Cardiac septum (tissue), 1 donor: ENCODE data around the gene GRID2IP. TPM values are rescaled to one million over a fixed set of nuclear protein-coding genes. Genes with fewer than 3 reads are reported as not detected.
"Not testable (repeated sequence)": the region's sequence is repeated elsewhere in the genome, so short reads cannot be mapped to it uniquely, and the experiment has no call there.

Source experiments
- DNase-seq: peaks from one replicate; pipeline ENCODE4 v3.0.0-alpha.2; 2020; ENCODE audit warnings: low spot score
- intact Hi-C: fragments of 100-400 bp; cut with DNase I; formaldehyde crosslinking; loops from one replicate; pipeline ENCODE4 v1.14.0; 2022
- long read RNA-seq: library from polyadenylated mRNA; unstranded; transcript quantifications from one replicate; pipeline ENCODE4 v2.0.0, GENCODE V29; 2021
- total RNA-seq: library from RNA; stranded (reverse); fragmentation: NEBNext Ultra II Directional; extraction: Animal tissue kit (Norgen Biotek cat#: 25700); gene quantifications from one replicate; pipeline ENCODE4 v1.2.1, GENCODE V29; 2021
- donor health status: DM: no; HTN: no; CAD: no.

Gene GRID2IP
- not detected for total RNA-seq
- long read RNA-seq, result 0 reads

DNA sequence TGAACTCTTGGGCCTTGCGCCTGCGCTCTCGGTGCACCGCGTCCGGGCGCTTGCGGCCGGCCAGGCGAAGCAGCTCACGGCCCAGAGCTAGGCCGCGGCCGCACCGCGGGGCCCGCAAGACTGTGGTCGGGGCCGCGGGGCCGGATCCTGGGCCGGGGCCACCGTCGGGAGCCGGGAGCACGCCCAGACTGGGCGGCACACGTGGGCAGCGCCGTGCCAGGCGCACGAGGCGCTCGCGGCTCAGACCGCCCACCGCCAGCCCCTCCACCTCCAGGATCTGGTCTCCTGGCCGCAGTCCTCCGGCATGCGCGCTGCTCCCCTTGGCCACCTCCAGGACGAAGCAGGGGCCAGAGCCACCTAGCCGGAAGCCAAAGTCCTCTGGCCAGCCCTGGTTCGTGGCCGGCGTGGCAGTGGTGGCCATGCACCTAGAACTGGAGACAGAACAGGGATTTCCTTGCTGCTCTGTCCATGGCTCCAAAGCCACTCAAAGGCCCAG is at the start of gene GRID2IP:
TSS of gene GRID2IP (minus strand) at position 446 of the 496 bp plus-strand sequence. CDS start at position 421, 25 bp downstream.
- intact Hi-C loops, result no loop called here
- DNase-seq, result no peak

- intact Hi-C loops, result no loop called here
- DNase-seq, result no peak
Observed at GRCh38 chr7:6600093-6600492, 48.8 kb upstream of the GRID2IP start.

DNA sequence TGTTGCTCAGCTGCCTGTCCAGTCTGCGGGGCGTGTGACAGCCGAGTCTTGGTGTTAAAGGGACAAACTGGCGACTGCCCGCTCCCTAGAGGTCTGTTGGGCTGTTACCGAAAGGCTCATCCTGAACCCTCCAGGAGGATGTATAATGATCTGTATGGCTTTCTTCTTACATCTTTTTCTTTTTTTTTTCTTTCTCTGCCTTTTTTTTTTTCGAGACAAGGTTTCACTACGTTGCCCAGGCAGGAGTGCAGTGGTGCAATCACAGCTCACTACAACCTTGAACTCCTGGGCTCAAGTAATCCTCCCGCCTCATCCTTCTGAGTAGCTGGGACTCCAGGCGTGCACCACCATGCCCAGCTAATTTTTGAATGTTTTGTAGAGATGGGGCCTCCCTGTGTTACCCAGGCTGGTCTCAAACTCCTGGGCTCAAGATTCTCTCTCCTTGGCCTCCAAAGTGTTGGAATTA is 39.4 kb upstream of the GRID2IP start:
- DNase-seq, result no peak
- intact Hi-C loops, result loop anchor here (2.0 kb wide), 1 partner anchor 48 kb away; no protein-coding TSS in a partner anchor

DNA sequence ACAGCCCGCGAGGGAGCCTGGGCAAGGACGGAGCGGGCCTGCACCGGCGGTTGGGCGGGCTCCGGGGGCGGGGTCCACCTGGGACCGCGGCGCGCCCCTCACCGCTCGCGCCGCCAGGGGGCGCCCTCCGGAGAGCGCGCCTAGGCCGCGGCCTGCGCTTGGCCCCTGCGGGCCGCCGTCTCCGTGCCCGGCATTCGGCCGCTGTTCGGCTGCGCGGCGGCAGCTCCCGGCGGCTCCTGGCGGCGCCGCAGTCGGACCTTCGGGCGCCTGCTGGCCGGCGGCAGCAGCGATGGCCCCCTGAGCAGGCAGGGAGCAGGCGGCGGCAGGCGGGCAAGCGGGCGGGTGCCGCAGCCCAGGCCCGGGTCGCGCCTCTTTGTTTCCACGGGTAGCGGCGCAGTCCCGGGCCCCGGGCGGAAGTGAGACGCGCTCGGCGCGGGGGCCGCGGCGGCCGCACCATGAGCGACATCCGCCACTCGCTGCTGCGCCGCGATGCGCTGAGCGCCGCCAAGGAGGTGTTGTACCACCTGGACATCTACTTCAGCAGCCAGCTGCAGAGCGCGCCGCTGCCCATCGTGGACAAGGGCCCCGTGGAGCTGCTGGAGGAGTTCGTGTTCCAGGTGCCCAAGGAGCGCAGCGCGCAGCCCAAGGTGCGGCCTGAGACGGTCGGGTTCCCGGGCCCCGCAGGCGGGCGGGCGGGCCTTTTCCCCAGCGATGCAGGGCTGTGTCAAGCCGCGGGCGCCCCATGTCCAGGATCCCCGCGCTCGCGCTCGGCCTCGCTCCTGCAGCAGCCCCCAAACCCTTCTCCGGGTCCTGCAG is 38.8 kb upstream of the GRID2IP start, which contains the start of gene INTS15:
TSS of gene INTS15 (plus strand) at position 193 of the 816 bp plus-strand sequence. CDS start at position 456, 263 bp downstream.
- DNase-seq, result peak; percentile 87
- intact Hi-C loops, result loop anchor here (2.0 kb wide), 1 partner anchor 49 kb away; no protein-coding TSS in a partner anchor

DNA sequence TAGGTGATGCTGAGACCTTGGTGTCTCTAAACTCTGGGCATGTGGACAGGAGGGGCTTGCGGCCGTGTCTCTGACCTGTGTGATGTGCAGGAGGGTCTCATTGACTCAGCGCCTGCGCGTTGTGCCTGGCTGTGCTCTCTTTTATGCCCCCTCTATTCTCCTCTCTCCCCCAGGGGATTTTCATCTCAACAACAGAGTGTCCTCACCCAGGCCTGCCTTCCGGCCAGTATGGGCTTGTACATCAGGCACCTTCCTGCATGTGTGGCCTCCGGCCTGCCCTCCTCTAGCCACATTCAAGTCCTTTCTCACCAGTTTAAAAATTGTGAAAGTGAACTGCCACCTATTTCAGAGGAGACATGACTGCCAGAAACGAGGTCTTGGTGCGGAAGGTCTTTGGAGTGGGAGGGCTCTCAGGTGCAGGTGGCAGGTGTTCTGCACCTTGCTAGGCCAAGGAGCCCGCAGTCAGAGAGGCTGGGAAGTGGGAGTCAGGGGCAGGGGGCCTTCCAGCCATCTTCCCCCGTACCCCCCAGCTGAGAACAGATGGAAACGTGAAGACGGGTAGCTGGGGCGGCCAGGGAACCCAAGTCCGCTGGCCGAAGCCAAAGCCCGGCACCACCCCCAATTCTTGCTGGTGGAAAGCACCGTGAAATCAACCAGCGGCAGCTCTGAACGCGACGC is 38.0 kb upstream of the GRID2IP start:
- DNase-seq, result no peak
- intact Hi-C loops, result no loop called here

DNA sequence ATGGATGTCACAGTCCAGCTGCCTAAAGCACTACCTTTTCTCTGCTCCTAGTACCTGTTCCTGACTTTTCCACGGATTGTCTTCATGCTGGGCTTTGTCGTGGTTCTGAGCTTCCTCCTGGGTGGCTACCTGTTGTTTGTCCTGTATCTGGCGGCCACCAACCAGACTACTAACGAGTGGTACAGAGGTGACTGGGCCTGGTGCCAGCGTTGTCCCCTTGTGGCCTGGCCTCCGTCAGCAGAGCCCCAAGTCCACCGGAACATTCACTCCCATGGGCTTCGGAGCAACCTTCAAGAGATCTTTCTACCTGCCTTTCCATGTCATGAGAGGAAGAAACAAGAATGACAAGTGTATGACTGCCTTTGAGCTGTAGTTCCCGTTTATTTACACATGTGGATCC is 37.3 kb upstream of the GRID2IP start:
- intact Hi-C loops, result no loop called here
- DNase-seq, result no peak

GRCh38 chr7:6585746-6586432 is 34.6 kb upstream of the GRID2IP start:
- intact Hi-C loops, DNase-seq: not testable (repeated sequence)

DNA sequence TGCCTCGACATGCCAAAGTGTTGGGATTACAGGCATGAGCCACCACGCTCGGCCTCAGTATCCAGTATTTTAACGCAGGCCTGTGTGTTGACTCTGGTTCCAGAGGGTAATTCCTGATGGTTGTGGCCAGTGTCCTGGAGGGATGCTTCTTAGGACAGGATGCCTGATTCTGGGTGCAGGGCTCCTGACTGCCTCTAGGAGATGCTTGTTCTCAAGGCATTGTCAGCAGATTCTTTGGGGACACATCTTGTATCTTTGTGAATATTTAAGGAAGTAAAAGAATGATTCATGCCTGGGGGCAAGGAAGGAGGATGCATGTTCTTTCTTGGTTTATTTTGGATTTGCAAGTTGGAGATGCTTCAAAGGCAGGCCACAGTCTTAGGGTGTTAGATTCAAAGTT is 28.2 kb upstream of the GRID2IP start:
- DNase-seq, result no peak
- intact Hi-C loops, result loop anchor here (5.0 kb wide), 2 partner anchors 58 to 128 kb away; partner anchors contain the start of genes ZNF12 and ZNF316

GRCh38 chr7:6578114-6579084 is 27.1 kb upstream of the GRID2IP start:
- no peak for DNase-seq
- intact Hi-C loops, result loop anchor here (5.0 kb wide), 2 partner anchors 59 to 129 kb away; partner anchors contain the start of genes ZNF12 and ZNF316

DNA sequence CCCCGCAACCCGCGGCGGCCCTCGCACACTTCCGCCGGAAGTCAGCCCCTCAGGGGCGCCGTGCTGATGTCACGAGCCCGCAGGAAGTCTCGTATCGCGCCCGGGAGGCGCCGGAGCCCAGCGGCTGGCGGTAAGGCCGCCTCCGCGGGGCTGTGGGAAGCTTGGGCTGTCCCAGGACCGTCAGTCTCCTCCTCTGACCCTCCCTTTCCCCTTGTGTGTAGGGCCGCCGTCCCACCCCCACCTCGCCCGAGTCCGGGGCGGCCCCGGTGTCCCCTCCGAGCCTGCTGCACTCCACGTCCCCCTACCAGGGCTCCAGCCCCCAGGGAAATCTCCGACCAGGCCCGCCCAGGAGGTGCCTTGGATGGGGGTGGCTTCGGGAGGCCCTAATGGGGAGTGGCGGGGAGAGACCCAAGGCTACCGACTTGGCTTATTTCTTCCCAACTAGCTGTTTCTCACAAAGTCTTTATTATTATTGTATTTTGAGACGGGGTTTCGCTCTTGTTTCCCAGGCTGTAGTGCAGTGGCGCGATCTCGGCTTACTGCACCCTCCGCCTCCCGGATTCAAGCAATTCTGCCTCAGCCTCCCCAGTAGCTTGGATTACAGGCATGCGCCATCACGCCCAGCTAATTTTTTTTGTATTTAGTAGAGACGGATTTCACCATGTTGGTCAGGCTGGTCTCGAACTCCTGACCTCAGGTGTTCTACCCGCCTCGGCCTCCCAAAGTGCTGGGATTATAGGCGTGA is 26.3 kb upstream of the GRID2IP start, which contains the start of gene ZDHHC4:
TSS of gene ZDHHC4 (plus strand) at position 86 of the 745 bp plus-strand sequence. CDS start 3,108 bp downstream, outside the sequence.
- intact Hi-C loops, result loop anchor here (5.0 kb wide), 2 partner anchors 60 to 130 kb away; partner anchors contain the start of genes ZNF12 and ZNF316
- peak; percentile 92 for DNase-seq

DNA sequence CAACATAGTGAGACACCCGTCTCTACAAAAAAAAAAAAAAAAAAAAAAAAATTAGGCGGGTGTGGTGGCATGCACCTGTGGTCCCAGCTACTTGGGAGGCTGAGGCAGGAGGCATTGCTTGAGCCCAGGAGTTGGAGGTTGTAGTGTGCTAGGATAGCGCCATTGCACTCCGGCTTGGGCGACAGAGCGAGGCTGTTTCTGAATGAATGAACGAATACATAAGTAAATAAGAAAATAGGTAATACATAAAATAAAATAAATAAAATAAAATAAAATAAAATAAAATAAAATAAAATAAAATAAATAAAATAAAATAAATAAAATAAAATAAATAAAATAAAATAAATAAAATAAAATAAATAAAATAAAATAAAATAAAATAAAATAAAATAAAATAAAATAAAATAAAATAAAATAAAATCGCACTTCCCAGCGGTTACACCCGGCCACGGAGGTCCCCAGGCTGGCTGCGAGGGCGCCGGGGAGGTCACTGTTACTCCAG is 25.7 kb upstream of the GRID2IP start:
- DNase-seq, result not testable (repeated sequence)
- intact Hi-C loops, result loop anchor here (5.0 kb wide), 2 partner anchors 60 to 130 kb away; partner anchors contain the start of genes ZNF12 and ZNF316

DNA sequence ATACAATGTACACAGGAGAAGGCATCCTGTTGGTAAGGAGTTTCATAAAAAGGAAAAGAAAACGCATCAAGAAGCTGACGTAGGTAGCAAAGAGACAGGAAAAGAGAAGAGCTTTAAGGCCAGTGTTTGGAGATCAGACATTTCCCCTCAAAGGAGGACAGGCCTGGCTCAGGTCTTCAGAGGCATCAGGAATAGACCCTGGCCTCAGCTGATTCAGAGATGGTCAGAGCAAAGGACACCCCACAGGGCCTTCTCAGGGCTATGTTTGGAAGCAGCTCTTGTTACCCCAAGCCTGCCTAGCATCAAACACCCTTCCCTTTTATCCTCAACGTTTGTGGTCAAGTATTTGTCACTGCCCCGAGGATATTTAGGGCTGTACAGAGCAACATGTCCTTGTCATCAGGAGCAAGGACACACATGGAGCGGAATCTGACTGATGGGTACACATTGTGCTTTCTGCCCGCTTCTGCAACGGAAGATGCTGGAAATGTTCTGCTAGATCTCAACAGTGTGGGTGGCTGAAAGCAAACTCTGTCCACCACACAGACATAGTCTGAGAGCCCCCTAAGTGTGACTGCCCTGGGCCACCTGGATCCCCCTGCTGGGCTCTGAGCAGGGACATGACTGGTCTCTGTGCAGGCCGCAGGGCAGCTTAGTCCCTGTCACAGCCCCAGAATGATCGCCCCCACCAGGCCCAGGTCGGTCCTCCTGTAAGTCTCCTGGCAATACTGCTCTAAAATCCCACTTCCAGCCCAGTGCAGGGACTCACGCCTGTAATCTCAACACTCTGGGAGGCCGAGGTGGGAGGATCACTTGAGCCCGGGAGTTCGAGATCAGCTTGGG is 25.0 kb upstream of the GRID2IP start:
- no peak for DNase-seq

GRCh38 chr7:6575281-6576023 is 24.2 kb upstream of the GRID2IP start:
- intact Hi-C loops, result loop anchor here (5.0 kb wide), 2 partner anchors 62 to 132 kb away; partner anchors contain the start of genes ZNF12 and ZNF316
- DNase-seq, result no peak

More for the DNA sequence above, 25.0 kb upstream of the GRID2IP start:
- intact Hi-C loops, result loop anchor here (5.0 kb wide), 2 partner anchors 61 to 131 kb away; partner anchors contain the start of genes ZNF12 and ZNF316

- DNase-seq, result no peak
- intact Hi-C loops, result no loop called here
Observed at GRCh38 chr7:6571160-6571779, 20.0 kb upstream of the GRID2IP start.

GRCh38 chr7:6567886-6568285 is 16.6 kb upstream of the GRID2IP start:
- intact Hi-C loops, result no loop called here
- no peak for DNase-seq
